WTC11 (cell line): ENCODE results near the gene ILKAP. TPM values are rescaled to one million over a fixed set of nuclear protein-coding genes. Genes with fewer than 3 reads are reported as not detected.
A peak's percentile ranks its signal among the peaks of the same experiment; 100 is the strongest.

Source experiments
- ATAC-seq: fragments of 200-7000 bp; cut with Tn5 transposase; 2 replicates; pipeline ENCODE4 v1.10.0; 2021; ENCODE audit warnings: mild to moderate bottlenecking, moderate library complexity
- CTCF ChIA-PET: fragments of 300-600 bp; sonication (Branson Sonifier 250); formaldehyde crosslinking; loops from one replicate; lab custom pipeline; 2021; ENCODE audit warnings: antibody characterized with exemption; lab: Charles Lee
- POLR2A ChIA-PET: fragments of 350-600 bp; sonication (Branson Sonifier 250); formaldehyde crosslinking; loops from one replicate; lab custom pipeline; 2021; ENCODE audit warnings: antibody characterized with exemption; lab: Charles Lee
- DNase-seq: peaks from one replicate; pipeline ENCODE4 v3.0.0; 2021; ENCODE audit warnings: low spot score
- H3K27ac Mint-ChIP-seq: 2 replicates; pipeline ENCODE4 v1.8.0; 2021; ENCODE audit warnings: mixed read lengths
- H3K27me3 Mint-ChIP-seq: 2 replicates; pipeline ENCODE4 v1.8.0; 2021; ENCODE audit warnings: low read depth, mild to moderate bottlenecking, moderate library complexity, mixed read lengths
- H3K36me3 Mint-ChIP-seq: 2 replicates; pipeline ENCODE4 v1.8.0; 2021; ENCODE audit warnings: mixed read lengths
- H3K4me1 Mint-ChIP-seq: 2 replicates; pipeline ENCODE4 v1.8.0; 2022; ENCODE audit warnings: mixed read lengths
- H3K4me3 Mint-ChIP-seq: 2 replicates; pipeline ENCODE4 v1.8.0; 2021; ENCODE audit warnings: mild to moderate bottlenecking, moderate library complexity, mixed read lengths
- H3K9me3 Mint-ChIP-seq: 2 replicates; pipeline ENCODE4 v1.8.0; 2021; ENCODE audit warnings: mixed read lengths
- ATF1 ChIP-seq: sonication (generic); formaldehyde crosslinking; IDR thresholded peaks from 2 replicates; pipeline ENCODE4 v1.8.1; 2023; ENCODE audit warnings: mild to moderate bottlenecking, moderate library complexity, missing genetic modification reagents
- FOXK1 ChIP-seq: sonication (generic); formaldehyde crosslinking; IDR thresholded peaks from 2 replicates; pipeline ENCODE4 v1.8.0; 2022; ENCODE audit warnings: mild to moderate bottlenecking, moderate library complexity, missing genetic modification reagents
- FOXP1 ChIP-seq: sonication (generic); formaldehyde crosslinking; IDR thresholded peaks from 2 replicates; pipeline ENCODE4 v1.8.0; 2022; ENCODE audit warnings: missing genetic modification reagents, mild to moderate bottlenecking, moderate library complexity, borderline replicate concordance
- GABPB1 ChIP-seq: sonication (generic); formaldehyde crosslinking; IDR thresholded peaks from 2 replicates; pipeline ENCODE4 v1.8.1; 2023; ENCODE audit warnings: mild to moderate bottlenecking, missing genetic modification reagents
- HMGA2 ChIP-seq: fragments of 250-450 bp; sonication (Bioruptor Pico); IDR thresholded peaks from 2 replicates; pipeline ENCODE4 v1.4.0; 2021; ENCODE audit warnings: mild to moderate bottlenecking, moderate library complexity
- MXD4 ChIP-seq: fragments of 250-450 bp; sonication (Bioruptor Pico); IDR thresholded peaks from 2 replicates; pipeline ENCODE4 v1.8.0; 2021; ENCODE audit warnings: mild to moderate bottlenecking, moderate library complexity, borderline replicate concordance
- NFATC4 ChIP-seq: fragments of 250-450 bp; sonication (Bioruptor Pico); IDR thresholded peaks from 2 replicates; pipeline ENCODE4 v1.9.0; 2021; ENCODE audit warnings: mild to moderate bottlenecking
- OVOL2 ChIP-seq: fragments of 250-450 bp; sonication (Bioruptor Pico); IDR thresholded peaks from 2 replicates; pipeline ENCODE4 v1.9.0; 2021; ENCODE audit warnings: mild to moderate bottlenecking, borderline replicate concordance
- RELA ChIP-seq: sonication (generic); formaldehyde crosslinking; IDR thresholded peaks from 2 replicates; pipeline ENCODE4 v1.8.1; 2022; ENCODE audit warnings: missing genetic modification reagents, mild to moderate bottlenecking, borderline replicate concordance
- SP1 ChIP-seq: sonication (generic); formaldehyde crosslinking; conservative IDR thresholded peaks from 2 replicates; pipeline ENCODE4 v1.8.1; 2022; ENCODE audit warnings: missing genetic modification reagents
- TEAD4 ChIP-seq: sonication (generic); formaldehyde crosslinking; IDR thresholded peaks from 2 replicates; pipeline ENCODE4 v1.8.0; 2022; ENCODE audit warnings: mild to moderate bottlenecking, missing genetic modification reagents
- ZNF232 ChIP-seq: sonication (generic); formaldehyde crosslinking; IDR thresholded peaks from 2 replicates; pipeline ENCODE4 v1.8.0; 2022; ENCODE audit warnings: mild to moderate bottlenecking, missing genetic modification reagents
- ZNF425 ChIP-seq: fragments of 250-450 bp; sonication (Bioruptor Pico); conservative IDR thresholded peaks from 2 replicates; pipeline ENCODE4 v1.9.0; 2021; ENCODE audit warnings: mild to moderate bottlenecking
- ZNF532 ChIP-seq: fragments of 250-450 bp; sonication (Bioruptor Pico); IDR thresholded peaks from 2 replicates; pipeline ENCODE4 v1.9.0; 2021; ENCODE audit warnings: mild to moderate bottlenecking, borderline replicate concordance
- ZSCAN18 ChIP-seq: fragments of 250-450 bp; sonication (Bioruptor Pico); IDR thresholded peaks from 2 replicates; pipeline ENCODE4 v2.1.2; 2022; ENCODE audit warnings: mild to moderate bottlenecking, moderate library complexity
- total RNA-seq: library from RNA; stranded (reverse); gene quantifications from 3 replicates; pipeline ENCODE4 v1.2.3, GENCODE V29; 2021
- TF ChIP-seq, protein P1 (sequence below): sonication (generic); formaldehyde crosslinking; IDR thresholded peaks from 2 replicates; pipeline ENCODE4 v1.8.1; 2022; ENCODE audit warnings: mild to moderate bottlenecking, moderate library complexity, missing genetic modification reagents
- TF ChIP-seq, protein P2 (sequence below): fragments of 250-450 bp; sonication (Bioruptor Pico); IDR thresholded peaks from 2 replicates; pipeline ENCODE4 v1.9.0; 2021; ENCODE audit warnings: moderate library complexity, mild to moderate bottlenecking, inconsistent platforms, borderline replicate concordance
- TF ChIP-seq, protein P3 (sequence below): sonication (generic); formaldehyde crosslinking; IDR thresholded peaks from 2 replicates; pipeline ENCODE4 v1.8.1; 2022; ENCODE audit warnings: low read depth, missing genetic modification reagents, borderline replicate concordance
- TF ChIP-seq, protein P4 (sequence below): fragments of 250-450 bp; sonication (Bioruptor Pico); IDR thresholded peaks from 2 replicates; pipeline ENCODE4 v1.8.0; 2021; ENCODE audit warnings: mild to moderate bottlenecking

Gene ILKAP
- total RNA-seq, 1 experiment from 2014 or later: 32.7 TPM

- Mint-ChIP-seq H3K27me3 (no peaks in the 10 kb centered on the region), H3K4me3 (no peak overlapping the region), H3K4me1 (no peaks in the 10 kb centered on the region), H3K36me3 (peaks cover 74% of the 10 kb centered on the region), H3K27ac (no peak overlapping the region), H3K9me3 (no peaks in the 10 kb centered on the region)
- ATAC-seq (no peak), DNase-seq (no peak)
- no peak for TF ChIP-seq RELA
- ChIA-PET CTCF (no interaction called here), POLR2A (no interaction called here)
Measured at GRCh38 chr2:238180554-238180953, 22.9 kb downstream of the ILKAP start.

DNA sequence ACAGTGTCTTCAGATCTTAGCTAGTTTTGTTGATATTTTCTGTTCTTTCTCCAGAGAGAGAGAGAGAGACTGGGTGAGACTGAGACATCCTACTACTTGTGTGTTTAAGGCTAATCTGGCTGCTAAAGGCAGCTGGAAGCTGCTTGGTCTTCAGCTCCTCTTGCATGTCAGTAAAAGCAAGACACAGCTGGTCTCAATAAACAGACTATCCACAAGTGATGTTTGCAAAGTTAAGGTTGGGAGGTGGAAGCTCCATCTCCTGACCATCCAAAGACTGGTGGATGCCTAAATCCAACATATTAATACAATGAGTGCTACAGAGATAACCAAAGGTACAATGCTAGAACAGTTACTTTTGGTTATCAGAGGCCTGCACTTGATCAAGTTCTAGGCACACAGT is 26.9 kb downstream of the ILKAP start:
- peak overlapping the region; percentile 25; the same call in 1 of the 2 replicates for H3K27ac Mint-ChIP-seq
- CTCF ChIA-PET: interaction anchor here (0.9 kb wide), 2 partner anchors 17 to 56 kb away, joined by 3 to 4 read pairs; no protein-coding TSS in a partner anchor
- ATAC-seq (no peak), DNase-seq (no peak)
- H3K27me3 Mint-ChIP-seq: no peaks in the 10 kb centered on the region
- no peaks in the 10 kb centered on the region for H3K4me1 Mint-ChIP-seq
- POLR2A ChIA-PET: no interaction called here
- H3K36me3 Mint-ChIP-seq: peaks cover 60% of the 10 kb centered on the region
- TF ChIP-seq ZNF532 (no peak), OVOL2 (CRISPR knock-in tag) (no peak), MXD4 (no peak), GABPB1 (CRISPR knock-in tag) (no peak), NFATC4 (CRISPR knock-in tag) (no peak), ZSCAN18 (CRISPR knock-in tag) (no peak), ZNF425 (CRISPR knock-in tag) (no peak), HMGA2 (no peak), FOXP1 (CRISPR knock-in tag) (no peak), FOXK1 (no peak), TEAD4 (CRISPR knock-in tag) (no peak), ZNF232 (CRISPR knock-in tag) (no peak), SP1 (no peak), ATF1 (CRISPR knock-in tag) (no peak)
- TF ChIP-seq, protein P1, sequence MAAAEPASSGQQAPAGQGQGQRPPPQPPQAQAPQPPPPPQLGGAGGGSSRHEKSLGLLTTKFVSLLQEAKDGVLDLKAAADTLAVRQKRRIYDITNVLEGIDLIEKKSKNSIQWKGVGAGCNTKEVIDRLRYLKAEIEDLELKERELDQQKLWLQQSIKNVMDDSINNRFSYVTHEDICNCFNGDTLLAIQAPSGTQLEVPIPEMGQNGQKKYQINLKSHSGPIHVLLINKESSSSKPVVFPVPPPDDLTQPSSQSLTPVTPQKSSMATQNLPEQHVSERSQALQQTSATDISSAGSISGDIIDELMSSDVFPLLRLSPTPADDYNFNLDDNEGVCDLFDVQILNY: no peak
- TF ChIP-seq, protein P2, sequence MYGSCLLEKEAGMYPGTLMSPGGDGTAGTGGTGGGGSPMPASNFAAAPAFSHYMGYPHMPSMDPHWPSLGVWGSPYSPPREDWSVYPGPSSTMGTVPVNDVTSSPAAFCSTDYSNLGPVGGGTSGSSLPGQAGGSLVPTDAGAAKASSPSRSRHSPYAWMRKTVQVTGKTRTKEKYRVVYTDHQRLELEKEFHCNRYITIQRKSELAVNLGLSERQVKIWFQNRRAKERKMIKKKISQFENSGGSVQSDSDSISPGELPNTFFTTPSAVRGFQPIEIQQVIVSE (CRISPR knock-in tag): no peak
- TF ChIP-seq, protein P3, sequence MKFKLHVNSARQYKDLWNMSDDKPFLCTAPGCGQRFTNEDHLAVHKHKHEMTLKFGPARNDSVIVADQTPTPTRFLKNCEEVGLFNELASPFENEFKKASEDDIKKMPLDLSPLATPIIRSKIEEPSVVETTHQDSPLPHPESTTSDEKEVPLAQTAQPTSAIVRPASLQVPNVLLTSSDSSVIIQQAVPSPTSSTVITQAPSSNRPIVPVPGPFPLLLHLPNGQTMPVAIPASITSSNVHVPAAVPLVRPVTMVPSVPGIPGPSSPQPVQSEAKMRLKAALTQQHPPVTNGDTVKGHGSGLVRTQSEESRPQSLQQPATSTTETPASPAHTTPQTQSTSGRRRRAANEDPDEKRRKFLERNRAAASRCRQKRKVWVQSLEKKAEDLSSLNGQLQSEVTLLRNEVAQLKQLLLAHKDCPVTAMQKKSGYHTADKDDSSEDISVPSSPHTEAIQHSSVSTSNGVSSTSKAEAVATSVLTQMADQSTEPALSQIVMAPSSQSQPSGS (CRISPR knock-in tag): no peak
- TF ChIP-seq, protein P4, sequence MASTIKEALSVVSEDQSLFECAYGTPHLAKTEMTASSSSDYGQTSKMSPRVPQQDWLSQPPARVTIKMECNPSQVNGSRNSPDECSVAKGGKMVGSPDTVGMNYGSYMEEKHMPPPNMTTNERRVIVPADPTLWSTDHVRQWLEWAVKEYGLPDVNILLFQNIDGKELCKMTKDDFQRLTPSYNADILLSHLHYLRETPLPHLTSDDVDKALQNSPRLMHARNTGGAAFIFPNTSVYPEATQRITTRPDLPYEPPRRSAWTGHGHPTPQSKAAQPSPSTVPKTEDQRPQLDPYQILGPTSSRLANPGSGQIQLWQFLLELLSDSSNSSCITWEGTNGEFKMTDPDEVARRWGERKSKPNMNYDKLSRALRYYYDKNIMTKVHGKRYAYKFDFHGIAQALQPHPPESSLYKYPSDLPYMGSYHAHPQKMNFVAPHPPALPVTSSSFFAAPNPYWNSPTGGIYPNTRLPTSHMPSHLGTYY (CRISPR knock-in tag): no peak
- no peaks in the 10 kb centered on the region for H3K9me3 Mint-ChIP-seq
- H3K4me3 Mint-ChIP-seq: no peak overlapping the region
